DMS153 treated with DMSO at 0.1 percent for 48 hours (cell line): ENCODE measurements around the gene CHID1.

Source experiments
- DNase-seq: peaks from one replicate; lab custom pipeline; 2025; ENCODE audit not compliant: unreplicated experiment; lab: John Stamatoyannopoulos, UW

Gene CHID1

DNA sequence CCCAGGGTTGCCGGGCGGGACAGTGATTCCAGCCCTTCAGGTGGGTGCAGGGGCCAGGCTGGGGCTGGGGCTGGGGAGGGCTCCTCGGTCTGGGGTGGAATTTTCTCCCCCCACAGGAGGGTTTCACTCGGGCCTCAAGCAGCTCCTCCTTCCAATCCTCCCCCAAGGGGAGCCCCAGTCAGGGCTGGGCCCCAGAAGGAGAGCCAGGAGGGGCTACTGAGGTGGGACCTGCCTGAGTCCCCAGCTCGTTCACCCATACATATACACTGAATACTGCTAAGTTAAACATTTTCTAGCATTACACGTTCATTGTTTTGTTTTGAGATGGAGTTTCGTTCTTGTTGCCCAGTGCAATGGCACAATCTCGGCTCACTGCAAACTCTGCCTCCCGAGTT lies 84.4 kb downstream of the CHID1 start:
- DNase-seq, result no peak

DNA sequence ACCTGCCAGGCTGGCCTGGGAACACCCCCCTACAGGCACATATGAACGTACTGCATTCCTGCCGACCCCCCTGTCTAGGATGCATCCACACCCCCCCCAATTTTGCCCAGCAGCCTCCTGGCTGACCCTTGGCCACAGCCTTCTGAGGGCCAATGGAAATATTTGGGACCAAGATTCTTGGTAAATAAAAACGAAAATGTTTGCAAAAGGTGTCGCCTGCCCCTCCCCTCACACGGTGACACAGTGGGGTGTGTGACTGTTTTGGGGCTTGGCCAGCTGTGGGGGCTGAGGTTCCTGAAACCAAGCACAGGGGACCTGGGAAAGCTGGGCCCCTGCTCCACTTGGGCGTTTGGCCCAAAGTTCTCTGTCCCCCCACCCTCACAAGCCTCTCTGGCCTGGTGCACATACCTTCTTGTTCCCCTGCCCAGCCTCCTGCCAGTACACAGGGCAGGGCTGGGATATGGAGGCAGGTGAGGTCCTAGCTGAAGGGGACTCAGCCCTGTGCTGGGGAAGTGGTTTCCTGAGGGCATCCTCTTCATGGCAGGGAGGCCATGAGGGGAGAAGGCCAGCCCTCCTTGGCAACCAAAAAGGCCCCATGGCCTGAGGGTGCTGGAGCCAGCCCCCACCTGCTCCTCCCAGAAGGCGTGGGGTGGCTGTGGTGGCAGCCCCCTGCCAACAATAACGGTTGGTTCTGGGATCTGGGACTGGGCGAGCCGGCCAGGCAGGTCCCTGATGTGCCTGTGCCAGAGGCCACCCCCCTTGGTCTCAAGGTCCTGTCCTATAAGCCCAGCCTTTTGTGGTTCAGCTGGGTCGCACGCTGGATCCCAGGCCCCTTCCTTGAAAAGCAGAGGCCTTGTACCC lies 85.0 kb downstream of the CHID1 start:
- DNase-seq, result no peak

DNA sequence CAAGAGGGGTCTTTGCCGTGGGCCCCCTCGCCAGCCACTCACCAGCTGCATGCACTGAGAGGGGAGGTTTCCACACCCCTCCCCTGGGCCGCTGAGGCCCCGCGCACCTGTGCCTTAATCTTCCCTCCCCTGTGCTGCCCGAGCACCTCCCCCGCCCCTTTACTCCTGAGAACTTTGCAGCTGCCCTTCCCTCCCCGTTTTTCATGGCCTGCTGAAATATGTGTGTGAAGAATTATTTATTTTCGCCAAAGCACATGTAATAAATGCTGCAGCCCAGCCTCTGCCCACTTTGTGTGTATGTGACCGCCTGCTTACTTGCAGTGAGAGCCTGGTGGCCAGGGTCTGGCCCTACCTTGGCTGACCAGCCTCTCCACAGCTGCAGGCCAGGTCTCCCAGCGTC lies 85.7 kb downstream of the CHID1 start:
- no peak for DNase-seq

DNA sequence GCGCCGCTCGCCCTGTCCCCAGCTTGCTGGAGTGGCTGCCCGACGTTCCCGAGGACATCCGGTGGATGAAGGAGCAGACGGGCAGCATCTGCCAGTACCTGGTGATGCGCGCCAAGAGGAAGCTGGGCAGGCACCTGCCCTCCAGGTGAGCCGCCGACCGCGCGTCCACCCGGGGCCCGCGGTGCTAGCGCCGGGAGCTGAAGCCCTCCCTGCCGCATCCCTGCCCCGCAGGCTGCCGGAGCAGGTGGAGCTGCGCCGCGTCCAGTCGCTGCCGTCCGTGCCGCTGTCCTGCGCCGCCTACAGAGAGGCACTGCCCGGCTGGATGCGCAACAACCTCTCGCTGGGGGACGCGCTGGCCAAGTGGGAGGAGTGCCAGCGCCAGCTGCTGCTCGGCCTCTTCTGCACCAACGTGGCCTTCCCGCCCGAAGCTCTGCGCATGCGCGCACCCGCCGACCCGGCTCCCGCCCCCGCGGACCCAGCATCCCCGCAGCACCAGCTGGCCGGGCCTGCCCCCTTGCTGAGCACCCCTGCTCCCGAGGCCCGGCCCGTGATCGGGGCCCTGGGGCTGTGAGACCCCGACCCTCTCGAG lies 86.2 kb downstream of the CHID1 start:
- DNase-seq, result peak; percentile 83

DNA sequence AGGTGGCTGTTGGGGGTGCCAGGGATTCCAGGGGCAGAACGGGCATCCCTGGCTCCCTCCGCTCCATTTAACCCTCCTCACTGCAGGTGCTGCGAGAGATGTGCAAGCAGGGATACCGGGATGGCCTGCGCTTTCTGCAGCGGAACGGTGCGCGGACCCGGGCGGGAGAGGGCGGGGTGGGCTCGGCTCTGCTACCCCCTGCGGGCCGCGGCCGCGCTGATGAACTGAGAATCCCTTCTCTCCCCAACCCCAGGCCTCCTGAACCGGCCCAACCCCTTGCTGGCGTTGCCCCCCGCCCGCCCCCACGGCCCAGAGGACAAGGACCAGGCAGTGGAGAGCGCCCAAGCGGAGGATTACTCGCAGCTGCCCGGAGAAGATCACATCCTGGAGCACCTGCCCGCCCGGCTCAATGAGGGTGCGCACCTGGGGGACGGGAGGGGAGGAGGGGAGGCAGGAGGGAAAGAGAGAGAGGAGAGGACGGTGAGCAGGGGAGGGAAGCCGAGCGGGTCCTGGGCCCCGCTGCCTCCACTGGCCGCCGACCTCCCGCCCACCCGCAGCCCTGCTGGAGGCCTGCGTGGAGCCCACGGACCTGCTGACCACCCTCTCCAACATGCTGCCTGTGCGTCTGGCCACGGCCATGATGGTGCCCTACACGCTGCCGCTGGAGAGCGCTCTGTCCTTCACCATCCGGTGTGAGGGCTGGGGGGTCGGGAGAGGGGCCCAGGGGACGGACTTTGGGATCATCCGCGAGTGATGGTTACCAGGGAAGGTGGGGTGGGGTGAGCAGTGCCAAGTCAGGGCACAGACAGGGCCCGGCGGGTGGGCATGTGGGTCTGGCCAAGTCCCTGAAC lies 86.9 kb downstream of the CHID1 start:
- peak; percentile 23 for DNase-seq

DNA sequence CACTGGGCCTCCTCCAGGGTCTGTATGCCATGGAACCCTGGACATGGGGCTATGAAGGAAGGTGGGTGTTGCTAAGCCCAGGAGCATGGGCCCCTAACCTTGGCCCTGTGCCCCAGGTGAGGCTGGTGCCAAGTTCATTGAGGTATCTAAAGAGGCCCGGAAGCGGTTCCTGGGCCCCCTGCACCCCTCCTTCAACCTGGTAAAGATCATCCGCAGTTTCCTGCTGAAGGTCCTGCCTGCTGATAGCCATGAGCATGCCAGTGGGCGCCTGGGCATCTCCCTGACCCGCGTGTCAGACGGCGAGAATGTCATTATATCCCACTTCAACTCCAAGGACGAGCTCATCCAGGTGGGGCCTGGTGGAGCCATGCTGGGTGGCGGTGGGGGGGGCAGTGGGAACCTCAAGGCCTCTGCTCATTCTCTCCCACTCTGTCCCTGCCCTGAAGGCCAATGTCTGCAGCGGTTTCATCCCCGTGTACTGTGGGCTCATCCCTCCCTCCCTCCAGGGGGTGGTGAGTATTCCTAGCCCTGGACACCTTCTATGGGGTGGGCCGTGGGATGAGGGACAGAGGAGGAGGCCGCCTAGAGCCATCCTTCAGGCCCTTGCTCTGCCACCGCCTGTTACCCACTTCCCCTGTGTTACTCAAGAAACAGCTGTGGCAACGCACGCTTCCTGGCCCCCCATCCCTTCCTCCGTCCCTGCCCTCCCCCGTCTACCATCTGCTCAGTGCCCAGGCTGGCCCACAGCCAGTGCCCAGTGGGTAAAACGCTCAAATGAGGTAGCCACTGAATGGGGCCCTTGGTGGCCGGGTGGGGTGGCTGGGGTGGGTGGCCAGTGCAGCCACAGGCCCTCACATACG lies 88.9 kb downstream of the CHID1 start:
- no peak for DNase-seq

DNA sequence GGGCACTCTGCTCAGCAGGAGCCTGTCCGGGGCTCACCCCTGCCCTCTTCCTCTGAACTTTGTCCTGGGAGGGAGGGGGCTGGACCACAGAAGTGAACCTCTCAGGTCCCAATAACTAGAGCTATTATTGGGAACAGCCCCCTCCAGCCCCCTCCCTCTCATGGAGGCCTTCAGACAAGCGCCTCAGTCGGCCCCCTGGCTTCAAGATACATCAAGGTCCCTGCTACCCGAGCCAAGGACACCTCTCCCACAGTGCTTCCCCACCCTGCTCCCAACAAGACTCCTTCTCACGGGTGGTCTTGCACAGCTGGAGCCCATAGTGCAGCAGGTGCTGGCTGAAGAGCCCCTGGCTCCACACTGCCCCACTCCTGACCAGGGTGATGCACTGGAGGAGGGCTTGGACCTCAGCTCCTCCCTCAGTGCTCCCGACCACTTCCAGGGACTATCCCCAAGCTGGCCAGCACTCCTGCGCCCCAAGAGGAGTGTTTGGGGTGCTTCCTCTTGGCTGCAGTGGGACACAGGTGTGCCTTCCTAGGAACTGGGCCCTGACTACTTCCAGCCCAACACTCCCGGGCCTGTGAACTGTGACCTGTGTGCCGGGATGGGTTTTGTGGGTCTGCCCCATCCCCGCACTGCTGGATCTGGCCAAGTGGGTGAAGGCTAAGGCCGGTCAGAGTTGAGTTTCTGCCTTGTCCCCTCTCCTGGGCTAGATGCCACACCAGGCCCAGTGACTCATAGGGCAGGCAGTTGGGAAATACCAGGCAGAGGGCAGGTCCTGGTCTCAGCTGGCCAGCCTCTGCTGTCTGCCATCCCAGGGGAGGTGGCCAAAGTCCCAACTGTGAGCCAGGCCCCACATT lies 89.7 kb downstream of the CHID1 start:
- no peak for DNase-seq

DNA sequence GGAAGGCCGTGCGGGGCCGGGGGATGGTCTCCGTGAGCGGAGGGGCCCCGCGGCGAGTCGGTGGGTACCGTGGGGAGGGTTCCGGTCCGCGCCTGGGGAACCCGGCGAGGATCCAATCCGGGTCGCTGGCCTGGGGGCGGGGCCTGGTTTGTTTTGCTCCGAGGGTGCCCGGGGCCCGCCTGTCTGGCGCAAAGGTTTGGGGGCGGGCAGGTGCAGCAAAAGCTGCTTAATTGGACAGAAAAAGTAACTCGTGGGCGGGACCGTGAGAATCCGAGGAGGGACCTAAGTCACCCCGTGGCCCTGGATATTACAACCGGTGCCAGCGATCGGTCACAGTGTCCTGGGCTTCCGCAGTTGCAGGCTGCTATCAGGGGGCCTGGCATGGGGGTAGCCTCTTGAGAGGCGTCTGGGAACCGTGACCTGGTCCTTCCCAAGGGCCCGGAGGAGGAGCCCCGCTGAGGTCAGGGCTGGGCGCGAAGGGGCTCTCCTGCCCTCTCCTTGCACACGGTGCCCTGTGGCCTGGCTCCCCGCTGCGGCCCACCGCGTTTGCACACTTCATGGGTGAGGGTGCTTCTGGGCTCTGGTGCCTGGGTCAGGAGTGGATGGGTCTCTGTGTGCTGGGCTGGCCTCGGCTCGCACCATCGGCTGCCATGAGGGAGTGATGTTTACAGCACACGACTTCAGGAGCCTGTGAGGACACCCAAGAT lies 90.5 kb downstream of the CHID1 start:
- peak; percentile 54 for DNase-seq

DNA sequence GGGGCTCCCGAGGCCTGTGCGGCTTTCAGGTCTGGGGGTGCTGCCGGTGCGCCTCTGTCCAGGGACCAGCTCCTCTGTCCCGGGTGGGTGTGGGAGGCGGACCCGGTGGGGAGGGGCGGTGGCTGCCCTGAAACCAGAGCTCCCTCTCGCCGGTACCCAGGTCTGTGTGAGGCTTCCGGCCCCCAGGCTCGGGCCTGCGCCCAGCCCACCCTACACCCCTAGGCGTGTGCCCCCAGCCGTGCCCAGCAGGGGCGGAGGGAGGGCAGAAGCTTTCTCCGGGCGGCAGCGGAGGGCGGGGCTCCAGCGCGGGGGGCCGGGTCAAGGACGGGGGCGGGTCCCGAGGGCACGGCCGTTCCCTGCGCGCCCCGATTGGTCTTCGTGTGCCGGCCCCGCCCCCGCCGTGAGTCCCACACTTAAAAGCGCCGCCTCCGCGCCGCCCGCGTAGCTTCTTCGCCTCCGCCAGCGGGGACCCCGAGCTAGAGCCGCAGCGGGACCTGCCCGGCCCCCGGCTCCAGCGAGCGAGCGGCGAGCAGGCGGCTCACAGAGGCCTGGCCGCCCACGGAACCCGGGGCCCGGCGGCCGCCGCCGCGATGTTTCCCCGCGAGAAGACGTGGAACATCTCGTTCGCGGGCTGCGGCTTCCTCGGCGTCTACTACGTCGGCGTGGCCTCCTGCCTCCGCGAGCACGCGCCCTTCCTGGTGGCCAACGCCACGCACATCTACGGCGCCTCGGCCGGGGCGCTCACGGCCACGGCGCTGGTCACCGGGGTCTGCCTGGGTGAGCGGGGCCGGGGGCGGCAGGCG lies 91.3 kb downstream of the CHID1 start:
- peak; percentile 34 for DNase-seq

DNA sequence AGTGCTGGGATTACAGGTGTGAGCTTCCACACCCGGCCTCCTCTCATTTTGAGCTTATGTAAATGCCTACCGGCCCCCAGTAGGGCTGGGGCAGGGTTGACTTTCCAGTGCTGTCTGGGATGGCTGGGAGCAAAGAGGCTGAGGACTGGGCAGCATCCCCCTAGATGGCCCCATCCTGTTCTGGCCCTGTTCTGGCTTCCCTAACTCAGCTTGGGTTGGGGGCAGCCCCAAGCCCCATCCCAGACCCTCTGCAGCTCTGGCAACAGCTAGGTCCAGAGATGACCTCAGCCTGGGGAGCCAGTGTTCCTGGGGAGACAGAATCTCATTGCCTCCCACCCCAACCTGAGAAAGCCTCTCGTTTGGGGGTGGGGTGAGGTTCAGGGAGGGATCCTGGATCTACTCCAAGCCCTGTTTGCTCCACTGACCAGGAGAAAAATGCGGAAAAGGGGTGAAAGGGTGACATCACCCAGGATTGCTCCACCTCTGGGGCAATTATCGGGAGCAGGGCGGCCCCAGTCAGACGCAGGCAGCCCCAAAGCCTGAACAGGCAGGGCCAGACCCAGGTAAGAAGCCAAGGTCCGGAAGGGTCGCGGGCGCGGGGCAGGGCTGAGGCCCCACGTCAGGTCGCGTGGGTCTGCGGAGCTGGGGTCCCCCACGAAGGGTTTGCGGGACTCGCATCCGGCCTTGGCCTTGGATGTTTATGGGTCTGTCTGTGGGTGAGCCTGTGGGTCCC lies 92.0 kb downstream of the CHID1 start, which contains the start of gene PNPLA2:
Gene PNPLA2 (plus strand): TSS at position 519 of the 733 bp plus-strand sequence. CDS start 805 bp downstream, outside the sequence.
- no peak for DNase-seq
